Stimulated activated naive CD8-positive, alpha-beta T cell treated with anti-CD3 and anti-CD28 coated beads, Interleukin-15, Interleukin-2, amounts not matched to agents 100 U/mL and 50 U/mL, for 24 hours (primary cell): ENCODE data around the gene TMEM81.
A peak's percentile ranks its signal among the peaks of the same experiment; 100 is the strongest.

Source experiments
- ATAC-seq: fragments of 150-1000 bp; cut with Tn5 transposase; one replicate; pipeline ENCODE4 v1.10.0; 2021
- DNase-seq: peaks from one replicate; pipeline ENCODE4 v3.0.0; 2021

Gene TMEM81

GRCh38 chr1:205076245-205076761 lies 8.0 kb downstream of the TMEM81 start:
- DNase-seq (no peak), ATAC-seq (no peak)

- DNase-seq: no peak
- no peak for ATAC-seq
Observed at GRCh38 chr1:205075642-205076155, 8.6 kb downstream of the TMEM81 start.

DNA sequence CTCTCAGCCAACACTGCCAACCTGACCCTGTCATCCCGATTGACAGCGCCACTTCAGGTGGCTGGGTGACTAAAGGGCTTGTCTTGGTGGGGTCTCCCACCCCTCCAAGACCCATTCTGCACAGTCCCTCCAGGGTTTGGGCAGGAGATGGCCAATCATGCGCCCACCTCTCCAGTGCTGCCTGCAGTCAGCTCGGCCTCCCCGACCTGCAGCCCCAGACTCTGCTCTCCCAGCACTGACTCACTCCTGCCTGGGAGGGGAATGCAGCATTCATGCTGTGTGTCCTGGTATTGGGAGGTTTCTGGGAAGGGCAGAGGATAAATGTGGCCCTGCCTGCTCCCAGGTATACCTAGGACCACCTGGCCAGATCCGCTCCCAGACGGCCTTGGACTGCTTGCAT lies 9.7 kb downstream of the TMEM81 start:
- no peak for DNase-seq
- no peak for ATAC-seq

DNA sequence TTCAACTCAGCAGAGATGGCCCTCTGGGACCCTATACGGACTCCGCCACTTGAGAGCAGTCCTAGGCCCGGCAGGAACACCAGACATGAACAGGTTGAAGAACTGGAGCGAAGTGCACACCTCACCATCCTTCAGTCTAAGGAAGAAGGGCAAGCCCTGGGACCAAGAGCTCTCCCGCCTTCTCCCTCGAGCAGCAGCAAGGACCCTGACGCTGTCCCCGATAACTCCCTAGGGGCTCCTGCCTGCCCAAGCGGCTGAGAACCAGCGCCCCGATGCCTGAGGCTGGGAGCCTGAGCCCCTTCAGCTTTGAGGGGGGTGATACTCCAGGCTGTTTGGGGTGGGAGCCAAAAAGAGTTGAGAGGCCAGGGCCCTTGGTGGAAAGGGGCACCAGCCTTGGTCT lies 10.2 kb downstream of the TMEM81 start:
- DNase-seq: no peak
- no peak for ATAC-seq

- no peak for ATAC-seq
Observed at GRCh38 chr1:205073511-205073910, 10.7 kb downstream of the TMEM81 start.

GRCh38 chr1:205072881-205073280 lies 11.4 kb downstream of the TMEM81 start:
- no peak for DNase-seq
- ATAC-seq: no peak

More at GRCh38 chr1:205073511-205073910, 10.7 kb downstream of the TMEM81 start:
- DNase-seq: no peak

DNA sequence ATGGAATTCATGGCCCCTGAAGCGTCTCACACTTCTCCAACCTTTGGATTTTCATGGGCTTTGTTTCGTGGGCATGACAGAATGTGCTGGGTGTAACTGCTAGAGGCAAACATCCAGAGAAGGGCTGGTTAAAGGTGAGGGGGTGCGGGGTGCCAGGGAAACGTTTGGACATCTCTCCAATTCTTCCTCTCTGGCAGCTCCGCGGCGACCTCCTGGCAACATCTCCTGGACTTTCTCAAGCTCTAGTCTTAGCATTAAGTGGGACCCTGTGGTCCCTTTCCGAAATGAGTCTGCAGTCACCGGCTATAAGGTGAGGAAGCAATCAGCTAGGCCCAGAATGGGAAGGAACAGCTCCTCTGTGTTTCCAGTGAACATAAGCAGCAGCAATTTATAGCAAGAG lies 12.0 kb downstream of the TMEM81 start:
- ATAC-seq: no peak
- no peak for DNase-seq

DNA sequence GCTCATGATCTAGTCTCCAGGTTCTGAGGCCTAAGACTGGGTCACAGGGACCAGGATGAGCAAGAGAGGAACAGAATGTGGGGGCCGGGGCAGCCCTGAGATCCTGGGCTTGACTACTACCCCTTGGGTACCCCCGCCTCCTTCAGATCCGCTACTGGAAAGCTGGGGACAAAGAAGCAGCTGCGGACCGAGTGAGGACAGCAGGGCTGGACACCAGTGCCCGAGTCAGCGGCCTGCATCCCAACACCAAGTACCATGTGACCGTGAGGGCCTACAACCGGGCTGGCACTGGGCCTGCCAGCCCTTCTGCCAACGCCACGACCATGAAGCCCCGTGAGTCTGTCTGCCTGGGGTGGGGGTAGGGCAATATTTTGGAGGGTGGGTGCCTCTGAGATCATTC lies 12.5 kb downstream of the TMEM81 start:
- DNase-seq (no peak), ATAC-seq (no peak)

- DNase-seq: no peak
- no peak for ATAC-seq
Observed at GRCh38 chr1:205071028-205071409, 13.2 kb downstream of the TMEM81 start.

GRCh38 chr1:205069371-205070125 lies 14.7 kb downstream of the TMEM81 start:
- DNase-seq: no peak

DNA sequence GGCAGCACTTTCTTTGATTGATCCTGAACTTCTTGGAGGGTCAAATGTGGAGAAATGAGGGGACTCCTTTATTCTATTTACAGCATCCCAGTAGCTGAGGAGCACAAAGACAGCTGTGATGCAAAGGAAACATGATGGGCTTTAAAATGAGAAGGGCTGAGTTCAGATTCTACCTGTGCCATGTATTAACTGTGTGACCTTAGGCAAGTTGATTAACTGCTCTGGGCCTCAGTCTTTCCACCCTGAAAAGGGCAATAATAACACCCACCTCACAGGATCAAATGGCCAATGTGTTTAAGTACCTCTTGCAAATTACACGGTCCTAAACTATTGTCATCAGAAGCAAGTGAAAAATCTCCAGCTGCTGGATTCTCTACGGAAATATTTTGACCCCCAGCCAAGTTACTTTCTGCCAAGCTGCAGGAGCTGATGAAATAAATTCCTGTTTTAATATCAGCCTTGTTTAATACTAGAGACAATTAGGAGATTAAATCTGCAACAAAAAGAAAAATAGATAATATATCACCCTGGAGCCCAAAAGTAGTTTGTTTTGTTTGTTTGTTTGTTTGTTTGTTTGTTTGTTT lies 15.7 kb downstream of the TMEM81 start:
- no peak for ATAC-seq
- no peak for DNase-seq

More at GRCh38 chr1:205069371-205070125, 14.7 kb downstream of the TMEM81 start:
- no peak for ATAC-seq

- ATAC-seq: no peak
- DNase-seq: no peak
Observed at GRCh38 chr1:205068001-205068400, 16.3 kb downstream of the TMEM81 start.

- DNase-seq: no peak
- ATAC-seq: no peak
Observed at GRCh38 chr1:205067031-205067430, 17.2 kb downstream of the TMEM81 start.

GRCh38 chr1:205066141-205066818 lies 18.0 kb downstream of the TMEM81 start:
- ATAC-seq (no peak), DNase-seq (no peak)

GRCh38 chr1:205065666-205066065 lies 18.6 kb downstream of the TMEM81 start:
- ATAC-seq (no peak), DNase-seq (no peak)

GRCh38 chr1:205064741-205065316 lies 19.4 kb downstream of the TMEM81 start:
- DNase-seq (no peak), ATAC-seq (no peak)

- DNase-seq: no peak
- ATAC-seq: no peak
Observed at GRCh38 chr1:205064301-205064700, 20.0 kb downstream of the TMEM81 start.

DNA sequence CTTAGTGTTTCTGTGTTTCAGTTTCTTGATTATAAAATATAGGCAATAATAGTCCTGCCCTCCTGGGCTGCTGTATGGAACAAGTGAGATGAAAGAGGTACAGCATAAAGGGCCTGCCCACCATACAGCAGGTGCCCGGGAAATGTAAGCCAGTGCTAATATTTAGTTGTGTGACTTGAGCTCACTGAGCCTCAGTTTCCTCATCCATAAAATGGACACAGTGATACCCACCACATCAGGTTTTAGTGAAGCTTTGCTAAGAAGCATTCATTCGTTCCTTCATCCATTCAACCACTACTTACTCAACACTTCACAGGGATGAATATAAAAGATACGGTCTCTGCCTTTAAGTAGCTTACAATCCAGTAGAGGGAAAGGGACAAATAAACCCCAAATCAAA lies 21.4 kb downstream of the TMEM81 start:
- DNase-seq (no peak), ATAC-seq (no peak)

GRCh38 chr1:205062319-205062718 lies 21.9 kb downstream of the TMEM81 start:
- DNase-seq (no peak), ATAC-seq (no peak)

DNA sequence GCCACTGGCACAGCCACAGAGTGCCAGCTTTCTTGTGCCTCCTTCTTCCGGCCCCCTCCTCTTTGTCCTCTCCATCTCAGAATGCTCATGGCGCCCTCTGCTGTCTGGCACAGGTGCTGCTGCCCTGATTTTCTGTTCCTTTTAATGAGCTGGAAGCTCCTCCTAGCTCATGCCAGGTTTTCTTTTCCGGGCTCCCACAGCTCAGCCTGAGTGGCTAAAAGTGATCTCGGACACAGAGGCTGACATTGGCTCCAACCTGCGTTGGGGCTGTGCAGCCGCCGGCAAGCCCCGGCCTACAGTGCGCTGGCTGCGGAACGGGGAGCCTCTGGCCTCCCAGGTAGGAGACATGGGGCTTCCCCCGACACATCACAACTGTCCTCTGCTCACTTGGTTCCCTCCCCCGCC lies 22.6 kb downstream of the TMEM81 start:
- DNase-seq: peak; percentile 78
- ATAC-seq: no peak

DNA sequence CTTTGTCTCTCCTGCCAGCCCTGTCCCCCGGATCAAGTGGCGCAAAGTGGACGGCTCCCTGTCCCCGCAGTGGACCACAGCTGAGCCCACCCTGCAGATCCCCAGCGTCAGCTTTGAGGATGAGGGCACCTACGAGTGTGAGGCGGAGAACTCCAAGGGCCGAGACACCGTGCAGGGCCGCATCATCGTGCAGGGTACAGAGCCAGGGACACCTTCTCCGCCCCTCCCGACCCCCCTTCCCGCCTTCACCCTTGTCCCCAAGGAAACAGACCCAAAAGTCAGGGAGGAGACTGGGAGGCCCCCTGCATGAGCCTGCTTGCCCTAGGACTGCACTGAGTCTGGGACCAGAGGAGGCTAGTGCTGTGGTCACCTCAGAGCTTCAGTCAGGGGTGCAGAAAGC lies 23.0 kb downstream of the TMEM81 start:
- ATAC-seq (no peak), DNase-seq (no peak)

- DNase-seq (no peak), ATAC-seq (no peak)
Observed at GRCh38 chr1:205060746-205061145, 23.5 kb downstream of the TMEM81 start.

DNA sequence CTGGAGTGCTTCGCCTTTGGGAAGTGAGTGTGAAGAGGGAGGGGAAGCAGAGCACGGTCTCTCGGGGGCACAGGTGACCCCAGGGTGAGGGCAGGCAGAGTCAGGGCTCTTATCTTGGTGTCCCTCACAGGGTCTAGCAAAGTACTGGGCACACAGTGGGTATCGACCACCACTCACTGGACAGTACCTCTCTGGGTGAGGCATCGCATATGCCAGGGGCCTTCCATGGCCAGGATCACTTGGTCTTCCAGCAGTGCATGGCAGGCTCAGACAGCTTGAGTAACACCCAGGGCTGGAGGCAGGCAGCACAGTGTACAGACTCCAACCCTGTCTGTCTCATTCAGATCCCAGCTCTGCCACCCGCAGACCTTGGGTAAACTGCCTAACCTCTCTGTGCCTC lies 24.6 kb downstream of the TMEM81 start:
- no peak for ATAC-seq
- no peak for DNase-seq
